HepG2 (cell line): ENCODE results near the gene IDH3A. TPM values are rescaled to one million over a fixed set of nuclear protein-coding genes. Genes with fewer than 3 reads are reported as not detected.

Experiments
- CTCF ChIP-seq: sonication (generic); formaldehyde crosslinking; IDR thresholded peaks from 2 replicates; pipeline ENCODE4 v1.5.0; 2020; ENCODE audit warnings: mild to moderate bottlenecking, missing genetic modification reagents, moderate library complexity
- ETV5 ChIP-seq: IDR thresholded peaks from 2 replicates; pipeline ENCODE4 v1.6.1; 2018; ENCODE audit warnings: missing biosample characterization, missing genetic modification reagents, inconsistent platforms, borderline replicate concordance
- FOXP4 ChIP-seq: sonication (generic); formaldehyde crosslinking; IDR thresholded peaks from 2 replicates; pipeline ENCODE4 v1.4.0; 2020; ENCODE audit warnings: missing genetic modification reagents
- GTF3A ChIP-seq: sonication (generic); formaldehyde crosslinking; conservative IDR thresholded peaks from 2 replicates; pipeline ENCODE4 v1.4.0; 2020; ENCODE audit warnings: mild to moderate bottlenecking, missing genetic modification reagents
- HIVEP1 ChIP-seq: sonication (generic); formaldehyde crosslinking; IDR thresholded peaks from 2 replicates; pipeline ENCODE4 v1.4.0; 2020; ENCODE audit warnings: mild to moderate bottlenecking, missing genetic modification reagents
- KDM4B ChIP-seq: sonication (generic); formaldehyde crosslinking; IDR thresholded peaks from 2 replicates; pipeline ENCODE4 v1.4.0; 2020; ENCODE audit warnings: missing genetic modification reagents
- MAFF ChIP-seq: IDR thresholded peaks from 2 replicates; pipeline ENCODE4 v1.6.1; 2011; ENCODE audit warnings: low read depth, low read length, improper control_type of control experiment
- MAZ ChIP-seq, 2 experiments: sonication (generic) in 1 of 2; formaldehyde crosslinking in 1 of 2; IDR thresholded peaks; 2 replicates each; pipeline versions ENCODE4 v1.5.0 to v1.6.1; 2012 to 2020; ENCODE audit warnings: low read depth in 2 of 2, mild to moderate bottlenecking in 2 of 2, borderline replicate concordance in 1 of 2, improper control_type of control experiment in 1 of 2, low read length in 1 of 2, missing genetic modification reagents in 1 of 2, moderate library complexity in 1 of 2
- MBNL3 ChIP-seq: fragments of 250-450 bp; sonication (Bioruptor Pico); conservative IDR thresholded peaks from 2 replicates; pipeline ENCODE4 v1.8.0; 2022; ENCODE audit warnings: mild to moderate bottlenecking, inconsistent platforms
- NR2F6 ChIP-seq, 2 experiments: IDR thresholded peaks; 2 replicates each; pipeline ENCODE4 v1.6.1; 2016; ENCODE audit warnings: antibody characterized with exemption in 1 of 2, mild to moderate bottlenecking in 1 of 2
- POGK ChIP-seq: sonication (generic); formaldehyde crosslinking; conservative IDR thresholded peaks from 2 replicates; pipeline ENCODE4 v1.8.0; 2022; ENCODE audit warnings: mild to moderate bottlenecking, moderate library complexity, missing genetic modification reagents
- ZFAT ChIP-seq: sonication (generic); formaldehyde crosslinking; conservative IDR thresholded peaks from 2 replicates; pipeline ENCODE4 v1.8.1; 2023; ENCODE audit warnings: missing genetic modification reagents, inconsistent platforms
- ZFP37 ChIP-seq: sonication (generic); formaldehyde crosslinking; IDR thresholded peaks from 2 replicates; pipeline ENCODE4 v1.4.0; 2020; ENCODE audit warnings: missing genetic modification reagents, borderline replicate concordance
- ZNF160 ChIP-seq: sonication (generic); formaldehyde crosslinking; IDR thresholded peaks from 2 replicates; pipeline ENCODE4 v1.8.0; 2022; ENCODE audit warnings: mild to moderate bottlenecking, inconsistent platforms, missing genetic modification reagents
- ZNF33A ChIP-seq: sonication (generic); formaldehyde crosslinking; IDR thresholded peaks from 2 replicates; pipeline ENCODE4 v1.5.1; 2020; ENCODE audit warnings: missing genetic modification reagents, mild to moderate bottlenecking, moderate library complexity, borderline replicate concordance
- ZNF563 ChIP-seq: sonication (generic); formaldehyde crosslinking; IDR thresholded peaks from 2 replicates; pipeline ENCODE4 v1.8.0; 2022; ENCODE audit warnings: mild to moderate bottlenecking, moderate library complexity, missing genetic modification reagents
- ZNF891 ChIP-seq: sonication (generic); formaldehyde crosslinking; IDR thresholded peaks from 2 replicates; pipeline ENCODE4 v1.5.0; 2020; ENCODE audit warnings: mild to moderate bottlenecking, missing genetic modification reagents
- ZSCAN20 ChIP-seq: sonication (generic); formaldehyde crosslinking; IDR thresholded peaks from 2 replicates; pipeline ENCODE4 v1.4.0; 2020; ENCODE audit warnings: missing genetic modification reagents, mild to moderate bottlenecking, borderline replicate concordance
- polyA plus RNA-seq, 8 experiments: library from polyadenylated mRNA; depleted of rRNA in 3 of 8; stranded (reverse) in 7 of 8; unstranded in 1 of 8; fragments of >200 nt; fragmentation: Illumina TruSeq in 4 of 8; extraction: Trizol in 4 of 8; gene quantifications; 2 replicates each; pipeline versions ENCODE4 v1.2.1 to v1.2.3, GENCODE V29; 2011 to 2016; ENCODE audit warnings: low read depth in 4 of 8, missing spikeins in 1 of 8, mixed read lengths in 1 of 8; ENCODE audit not compliant: insufficient read depth in 1 of 8
- total RNA-seq, 5 experiments: library from RNA; depleted of rRNA; stranded (reverse); fragments of >200 nt; fragmentation: Illumina TruSeq; extraction: Trizol; gene quantifications; 2 replicates each; pipeline ENCODE4 v1.2.3, GENCODE V29; 2016; ENCODE audit warnings: low read depth in 1 of 5
- TF ChIP-seq, protein P1 (sequence below): conservative IDR thresholded peaks from 2 replicates; pipeline ENCODE4 v1.6.1; 2018; ENCODE audit warnings: missing genetic modification reagents
- TF ChIP-seq, protein P2 (sequence below): sonication (generic); formaldehyde crosslinking; IDR thresholded peaks from 2 replicates; pipeline ENCODE4 v1.4.0; 2020; ENCODE audit warnings: mild to moderate bottlenecking, missing genetic modification reagents

Gene IDH3A
- total and polyA plus RNA-seq, 2 of the 13 experiments (the other 11 are each of a cell fraction or from before 2014, with no cell fraction given), result 40.7 to 50.7 TPM

DNA sequence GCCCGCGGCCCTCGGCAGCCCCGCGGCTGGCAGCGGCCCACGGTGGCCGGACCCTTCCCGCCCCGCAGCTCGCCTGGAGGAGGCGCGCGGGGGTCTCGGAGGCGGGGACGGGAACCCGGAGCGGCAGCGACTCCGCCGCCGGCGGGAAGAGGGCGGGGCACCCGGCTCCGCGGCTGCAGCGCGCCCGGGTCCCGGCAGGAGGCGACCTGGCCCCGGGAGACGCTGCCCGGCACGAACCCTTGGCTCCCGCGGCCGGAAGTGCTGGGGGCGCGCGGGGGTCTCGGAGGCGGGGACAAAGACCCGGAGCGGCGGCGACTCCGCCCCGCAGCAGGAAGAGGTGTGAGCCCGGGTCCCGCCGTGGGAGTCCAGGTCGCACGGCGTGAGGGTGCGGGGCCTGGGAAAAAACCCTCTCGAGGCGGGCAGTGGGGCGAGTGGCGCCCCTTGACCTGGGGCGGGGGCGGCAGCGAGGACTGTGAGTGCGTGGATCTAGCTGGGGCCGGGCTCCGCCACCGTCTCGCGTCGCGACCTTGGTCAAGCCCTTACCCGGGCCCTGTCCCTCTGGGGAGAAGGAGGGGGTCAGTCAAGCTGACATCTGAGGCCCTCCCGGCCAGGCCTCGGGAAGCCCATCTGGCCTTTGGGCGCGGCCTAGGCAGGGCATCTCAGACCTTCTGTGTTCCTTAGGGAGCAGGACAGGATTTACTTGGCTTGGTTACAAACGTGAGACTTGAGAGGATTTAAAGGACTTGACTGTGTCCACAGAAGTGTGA lies 17.7 kb upstream of the IDH3A start, which contains the start of gene CIB2 (continued):
- TF ChIP-seq, protein P1, sequence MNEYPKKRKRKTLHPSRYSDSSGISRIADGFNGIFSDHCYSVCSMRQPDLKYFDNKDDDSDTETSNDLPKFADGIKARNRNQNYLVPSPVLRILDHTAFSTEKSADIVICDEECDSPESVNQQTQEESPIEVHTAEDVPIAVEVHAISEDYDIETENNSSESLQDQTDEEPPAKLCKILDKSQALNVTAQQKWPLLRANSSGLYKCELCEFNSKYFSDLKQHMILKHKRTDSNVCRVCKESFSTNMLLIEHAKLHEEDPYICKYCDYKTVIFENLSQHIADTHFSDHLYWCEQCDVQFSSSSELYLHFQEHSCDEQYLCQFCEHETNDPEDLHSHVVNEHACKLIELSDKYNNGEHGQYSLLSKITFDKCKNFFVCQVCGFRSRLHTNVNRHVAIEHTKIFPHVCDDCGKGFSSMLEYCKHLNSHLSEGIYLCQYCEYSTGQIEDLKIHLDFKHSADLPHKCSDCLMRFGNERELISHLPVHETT (CRISPR knock-in tag), result peak; percentile 69; the same call in 1 of the 2 replicates
- TF ChIP-seq ZFAT (CRISPR knock-in tag) (no peak), ZNF891 (0 out of 2 replicates have a peak, but pooled peaks have one; percentile 39), ZFP37 (CRISPR knock-in tag) (no peak), CTCF (CRISPR knock-in tag) (peak; percentile 75), MBNL3 (CRISPR knock-in tag) (no peak), HIVEP1 (CRISPR knock-in tag) (no peak), ZSCAN20 (CRISPR knock-in tag) (0 out of 2 replicates have a peak, but pooled peaks have one; percentile 33), ETV5 (peak; percentile 93), ZNF160 (CRISPR knock-in tag) (0 out of 2 replicates have a peak, but pooled peaks have one; percentile 47), ZNF563 (CRISPR knock-in tag) (peak; percentile 84), MAFF (no peak), GTF3A (CRISPR knock-in tag) (no peak), KDM4B (CRISPR knock-in tag) (no peak), FOXP4 (CRISPR knock-in tag) (peak; percentile 14; the same call in 1 of the 2 replicates), ZNF33A (CRISPR knock-in tag) (no peak), POGK (CRISPR knock-in tag) (peak; percentile 55; the same call in 1 of the 2 replicates), NR2F6 (IDR thresholded peaks at IDR 0.05) (no peak), NR2F6 (CRISPR knock-in tag; IDR thresholded peaks at IDR 0.05) (peak; percentile 26; the same call in 1 of the 2 replicates), MAZ (IDR thresholded peaks at IDR 0.05; ENCODE audit: borderline replicate concordance, low read depth, low read length) (0 out of 2 replicates have a peak, but pooled peaks have one; percentile 26), MAZ (CRISPR knock-in tag; IDR thresholded peaks at IDR 0.05; ENCODE audit: low read depth) (no peak)
- TF ChIP-seq, protein P2, sequence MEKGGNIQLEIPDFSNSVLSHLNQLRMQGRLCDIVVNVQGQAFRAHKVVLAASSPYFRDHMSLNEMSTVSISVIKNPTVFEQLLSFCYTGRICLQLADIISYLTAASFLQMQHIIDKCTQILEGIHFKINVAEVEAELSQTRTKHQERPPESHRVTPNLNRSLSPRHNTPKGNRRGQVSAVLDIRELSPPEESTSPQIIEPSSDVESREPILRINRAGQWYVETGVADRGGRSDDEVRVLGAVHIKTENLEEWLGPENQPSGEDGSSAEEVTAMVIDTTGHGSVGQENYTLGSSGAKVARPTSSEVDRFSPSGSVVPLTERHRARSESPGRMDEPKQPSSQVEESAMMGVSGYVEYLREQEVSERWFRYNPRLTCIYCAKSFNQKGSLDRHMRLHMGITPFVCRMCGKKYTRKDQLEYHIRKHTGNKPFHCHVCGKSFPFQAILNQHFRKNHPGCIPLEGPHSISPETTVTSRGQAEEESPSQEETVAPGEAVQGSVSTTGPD (CRISPR knock-in tag), result no peak
